Stimulated activated CD4-positive, alpha-beta T cell treated with anti-CD3 and anti-CD28 coated beads, Interleukin-2, amount 100 ng/mL, for 4 hours (primary cell): ENCODE results near the gene ANXA1.
"Not testable (repeated sequence)": the region's sequence is repeated elsewhere in the genome, so short reads cannot be mapped to it uniquely, and the experiment has no call there.

Experiments
- DNase-seq: peaks from one replicate; pipeline ENCODE4 v3.0.0-alpha.2; 2020; ENCODE audit warnings: low read depth

ANXA1 gene

GRCh38 chr9:73168298-73168934 lies 16.8 kb downstream of the ANXA1 start:
- DNase-seq, result no peak

- no peak for DNase-seq
Measured at GRCh38 chr9:73170185-73170957, 18.7 kb downstream of the ANXA1 start.

DNA sequence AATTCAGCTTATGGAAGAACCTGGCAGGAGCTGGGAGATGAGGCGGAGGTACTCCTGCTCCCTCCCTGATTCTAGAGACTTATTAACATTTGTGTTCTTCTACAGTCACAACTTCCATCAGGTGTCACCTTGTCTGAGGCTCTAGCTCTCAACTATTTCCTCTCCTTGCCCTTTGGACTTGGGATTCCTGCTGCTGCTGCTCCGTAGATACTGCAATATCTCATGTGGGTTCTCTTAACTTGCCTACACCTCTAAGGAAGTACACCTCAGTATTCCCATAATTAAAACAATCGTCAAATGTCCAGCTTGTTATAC lies 21.2 kb downstream of the ANXA1 start:
- DNase-seq, result no peak

GRCh38 chr9:73173557-73174329 lies 22.1 kb downstream of the ANXA1 start:
- no peak for DNase-seq

GRCh38 chr9:73174330-73174980 lies 22.8 kb downstream of the ANXA1 start:
- no peak for DNase-seq

DNA sequence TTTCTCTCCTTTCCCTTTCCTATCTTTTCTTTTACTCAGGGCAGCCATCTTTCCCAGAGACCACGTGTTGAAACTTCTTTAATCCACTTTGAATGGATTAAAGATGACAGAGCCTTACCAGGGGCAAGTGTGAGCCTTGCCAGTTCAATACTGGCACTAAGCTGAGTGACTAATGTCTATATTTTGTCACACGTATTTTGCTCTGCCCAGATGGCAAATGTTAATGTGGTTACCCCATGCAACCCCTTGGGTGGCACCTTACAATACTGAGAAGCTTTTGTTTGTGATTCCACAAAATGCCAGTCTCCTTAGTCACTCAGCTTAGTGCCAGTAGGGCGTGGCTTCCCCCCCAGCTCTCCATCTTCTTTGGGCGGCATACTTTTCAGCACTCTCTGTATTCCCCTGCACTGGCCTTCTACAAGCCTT lies 24.8 kb downstream of the ANXA1 start:
- no peak for DNase-seq

DNA sequence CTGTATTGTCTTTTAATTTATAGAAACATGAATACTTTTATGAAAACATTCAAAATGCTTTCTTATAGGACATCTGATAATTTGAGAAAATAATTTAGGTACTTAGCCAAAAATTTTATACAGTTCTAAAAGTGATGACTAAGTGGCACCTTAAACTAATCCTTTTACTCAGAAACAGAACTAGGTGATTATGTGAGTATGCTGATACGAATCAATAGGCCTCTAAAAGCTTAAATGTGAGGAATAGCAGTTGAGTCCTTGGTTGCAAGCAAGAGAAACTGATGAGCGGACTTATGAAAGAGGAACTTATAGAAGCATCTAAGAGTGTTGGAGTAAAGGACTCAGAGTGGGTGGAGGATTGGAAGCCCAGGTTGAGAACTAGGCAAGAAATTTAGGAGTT lies 26.4 kb downstream of the ANXA1 start:
- DNase-seq, result no peak

GRCh38 chr9:73179589-73179988 lies 27.9 kb downstream of the ANXA1 start:
- DNase-seq, result no peak

DNA sequence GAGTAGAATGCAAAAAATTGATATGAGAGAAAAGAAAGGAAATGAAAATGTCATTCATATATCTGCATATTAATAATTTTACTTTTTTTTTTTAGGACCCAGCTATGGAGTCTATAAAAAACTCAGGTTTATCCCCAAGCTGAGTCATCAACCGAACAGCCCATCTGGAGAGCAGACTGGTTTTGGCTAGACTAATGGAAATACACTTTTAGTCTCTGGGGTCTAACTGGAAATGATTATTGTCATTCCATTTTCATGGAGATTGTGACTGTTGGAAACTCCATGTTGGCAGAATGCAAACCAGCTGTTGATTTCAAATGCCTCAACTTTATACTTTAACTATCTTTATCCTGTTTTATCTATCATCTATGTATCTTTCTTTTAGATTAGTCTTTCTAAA lies 28.7 kb downstream of the ANXA1 start:
- no peak for DNase-seq

GRCh38 chr9:73182928-73183327 lies 31.3 kb downstream of the ANXA1 start:
- DNase-seq, result no peak

- no peak for DNase-seq
Measured at GRCh38 chr9:73183428-73183827, 31.8 kb downstream of the ANXA1 start.

- DNase-seq, result no peak
Measured at GRCh38 chr9:73183917-73184861, 32.5 kb downstream of the ANXA1 start.

- not testable (repeated sequence) for DNase-seq
Measured at GRCh38 chr9:73191109-73191508, 39.4 kb downstream of the ANXA1 start.

DNA sequence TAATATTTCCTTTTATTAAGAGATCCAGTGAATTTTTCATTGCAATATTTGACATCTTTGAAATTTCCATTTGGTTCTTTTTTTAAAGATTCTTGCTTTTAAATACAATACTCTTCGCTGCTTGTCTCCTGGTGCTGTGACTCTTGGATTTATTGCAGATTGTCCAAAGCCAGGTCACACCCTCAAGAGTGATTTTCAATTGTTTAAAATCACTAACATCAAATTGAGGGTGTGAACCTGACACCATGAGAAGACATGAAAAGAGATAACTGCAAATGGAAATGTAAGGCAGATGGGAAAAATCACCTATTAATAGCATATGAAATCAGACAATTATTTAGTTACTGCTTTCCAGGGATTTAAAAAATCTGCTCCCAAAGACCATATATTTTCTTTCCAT lies 42.6 kb downstream of the ANXA1 start:
- no peak for DNase-seq

GRCh38 chr9:73199448-73199847 lies 47.8 kb downstream of the ANXA1 start:
- DNase-seq, result no peak

DNA sequence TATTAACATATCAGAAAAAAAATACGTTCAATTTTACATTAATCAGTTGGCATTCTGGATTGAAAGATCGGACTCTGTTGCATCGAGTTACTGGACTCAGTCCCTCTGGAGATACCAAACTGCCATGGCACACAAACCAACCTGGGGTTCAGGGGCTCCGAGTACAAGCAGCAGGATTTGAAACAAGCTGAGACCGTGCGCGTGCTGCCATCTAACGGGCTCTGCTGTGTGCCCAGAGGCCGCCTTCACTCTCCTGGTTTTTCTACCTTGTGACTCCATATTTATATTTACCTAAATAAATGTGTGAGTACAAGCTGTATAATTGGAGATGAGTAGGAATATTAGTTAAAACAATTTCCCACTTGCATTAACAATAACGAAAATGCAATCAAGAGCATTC lies 48.2 kb downstream of the ANXA1 start:
- DNase-seq, result no peak

DNA sequence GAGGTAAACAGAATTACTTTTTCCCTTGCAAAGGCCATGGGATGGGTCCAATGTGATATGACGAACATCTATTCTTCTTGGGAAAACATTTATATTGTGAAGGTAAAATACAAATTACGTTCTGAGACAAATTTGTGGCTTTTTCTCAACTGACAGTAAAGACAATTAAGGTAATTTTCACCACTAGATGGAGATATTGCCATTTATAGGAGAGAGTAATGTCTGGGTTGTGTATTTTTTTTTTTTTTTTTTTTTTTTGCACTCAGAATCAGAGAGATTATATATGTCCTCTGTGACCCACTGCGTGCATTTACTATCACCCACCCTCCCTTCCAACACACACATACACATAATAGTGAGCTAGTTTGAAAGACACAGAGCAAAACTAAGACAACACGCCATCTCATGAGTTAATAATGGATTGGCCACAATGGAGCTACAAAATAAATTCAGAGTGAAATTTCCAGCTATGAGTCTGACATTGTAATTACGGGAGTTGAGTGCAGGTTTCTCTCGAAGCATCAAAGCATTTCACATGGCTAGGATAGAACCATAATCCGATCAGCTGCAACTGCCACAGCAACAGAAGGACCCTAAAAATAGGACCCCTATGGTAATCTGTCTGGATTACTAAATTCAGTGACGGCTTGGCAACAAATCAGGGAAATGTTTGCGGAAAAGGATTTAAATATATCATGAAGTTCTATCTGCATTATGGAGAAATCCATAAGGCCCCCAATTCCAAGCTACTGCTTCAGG lies 49.2 kb downstream of the ANXA1 start:
- DNase-seq, result no peak

DNA sequence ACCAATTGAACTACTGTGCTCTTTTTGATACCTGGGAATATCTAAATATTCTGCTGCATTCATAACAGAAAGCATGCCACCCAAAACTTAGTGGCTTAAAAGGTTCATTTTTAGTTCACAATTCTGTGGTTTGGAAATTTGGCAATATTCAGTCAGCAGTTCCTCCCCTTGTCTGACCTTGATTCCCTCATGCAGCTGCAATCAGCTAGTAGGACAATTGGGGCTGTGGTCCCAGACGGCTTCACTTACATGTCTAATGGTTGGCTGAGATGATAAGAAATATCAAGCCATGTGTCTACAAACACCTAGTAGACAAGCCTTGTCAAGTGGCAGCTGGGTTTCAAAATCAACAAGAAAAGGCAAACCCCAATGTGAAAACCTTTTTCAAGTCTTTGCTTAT lies 51.3 kb downstream of the ANXA1 start:
- DNase-seq, result no peak

DNA sequence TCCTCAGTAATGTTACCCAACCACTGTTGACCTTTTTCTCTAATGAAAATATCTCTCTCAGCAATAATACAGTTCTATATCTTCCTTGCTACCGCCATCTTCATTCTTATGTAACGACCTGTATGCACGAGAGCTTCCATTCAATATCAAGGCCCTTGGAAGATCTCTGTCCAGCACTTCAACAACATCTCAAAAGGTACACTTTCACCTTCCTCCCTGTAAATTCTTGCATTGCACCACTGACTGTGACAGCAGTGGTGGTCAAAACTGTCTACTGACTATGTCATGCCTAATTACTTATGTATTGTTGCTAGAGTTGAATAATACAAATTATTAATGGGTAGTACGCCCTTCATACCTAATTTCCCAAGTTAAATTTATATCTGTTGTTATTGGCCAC lies 53.3 kb downstream of the ANXA1 start:
- DNase-seq, result no peak

DNA sequence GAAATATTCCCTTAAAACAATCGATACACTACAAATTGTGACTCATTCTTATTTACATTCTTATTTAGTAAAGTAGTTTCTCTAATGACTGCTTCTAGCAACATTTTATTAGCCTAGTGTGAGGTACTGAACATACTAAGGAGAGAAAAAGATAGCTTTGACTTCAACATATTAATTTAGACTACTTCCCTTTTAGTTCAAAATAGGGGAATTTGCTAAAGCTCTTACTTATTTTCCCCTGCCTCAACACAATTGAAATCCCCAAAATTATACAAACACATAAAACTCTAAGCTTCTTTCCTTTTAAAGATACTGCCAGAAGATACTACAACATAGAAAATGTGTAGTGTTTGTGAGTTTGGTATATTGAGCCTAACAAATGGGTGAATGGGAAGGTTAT lies 55.2 kb downstream of the ANXA1 start:
- DNase-seq, result no peak
